Mammary epithelial cell (primary cell): ENCODE measurements around the gene MFGE8.

Experiments
- CTCF ChIP-seq, 2 donors: IDR thresholded peaks in 1 of 2; conservative IDR thresholded peaks in 1 of 2; 2 replicates each; pipeline ENCODE4 v1.5.1; 2011 to 2012; ENCODE audit warnings: inconsistent platforms in 2 of 2, low read length in 2 of 2, mild to moderate bottlenecking in 2 of 2, control low read depth in 1 of 2, low read depth in 1 of 2; ENCODE audit not compliant: insufficient read depth in 1 of 2; ENCODE audit errors: extremely low read depth in 1 of 2
- EZH2 ChIP-seq: IDR thresholded peaks from 2 replicates; pipeline ENCODE4 v1.6.1; 2012; ENCODE audit warnings: low read length, inconsistent platforms, borderline replicate concordance

GRCh38 chr15:88874684-88875083, 38.5 kb downstream of the MFGE8 start:
- TF ChIP-seq EZH2 = no peak
- no peak for TF ChIP-seq CTCF (conservative IDR thresholded peaks at IDR 0.05 in 1 of 2, IDR thresholded peaks at IDR 0.05 in 1 of 2; ENCODE audit: extremely low read depth in 1 of 2, insufficient read depth in 1 of 2, low read depth in 1 of 2, low read length in 2 of 2)
